ENCODE measurements around the gene ASPHD2. TPM values are rescaled to one million over a fixed set of nuclear protein-coding genes. Genes with fewer than 3 reads are reported as not detected.

Gene ASPHD2
- 10 to 100 TPM; 18.8 to 31.4 (median 22.2) TPM for total RNA-seq

- intact Hi-C loops (cut with DNase I; ENCODE audit: low total_unique reads), result no loop called here
- TF ChIP-seq CTCF (IDR thresholded peaks at IDR 0.05) (no peak), POLR2A (IDR thresholded peaks at IDR 0.05) (no peak)
- H3K4me3 ChIP-seq (ENCODE audit: low read depth, poor library complexity, severe bottlenecking), result peak within 1 kb of the TSS; percentile 47
- WGBS, 2 donors, result 1% methylated on average over 52 to 67 of the region's 96 CpGs
- DNase-seq (ENCODE audit: low spot score in 2 of 2), result peak; percentile 32 to 87
These were observed at the start of gene ASPHD2 for GRCh38 chr22:26428515-26429457. Gene ASPHD2, plus strand, starts transcription at chr22:26429260. Its CDS starts 4,356 bp downstream, at chr22:26433616.

GRCh38 chr22:26380072-26380830 is 48.8 kb upstream of the ASPHD2 start:
- WGBS, 2 donors, result 84% methylated on average over 10 of the region's 10 CpGs
- TF ChIP-seq CTCF (IDR thresholded peaks at IDR 0.05), result no peak
- no peak overlapping the region for H3K4me3 ChIP-seq (ENCODE audit: low read depth, poor library complexity, severe bottlenecking)
- DNase-seq (ENCODE audit: low spot score in 2 of 2), result no peak
- intact Hi-C loops (cut with DNase I; ENCODE audit: low total_unique reads), result no loop called here

GRCh38 chr22:26382782-26383181 is 46.3 kb upstream of the ASPHD2 start:
- 67 to 74% methylated on average over 3 of the region's 3 CpGs for WGBS, 2 donors
- TF ChIP-seq CTCF (IDR thresholded peaks at IDR 0.05) (no peak), POLR2A (IDR thresholded peaks at IDR 0.05) (no peak)
- DNase-seq (ENCODE audit: low spot score in 2 of 2), result no peak
- intact Hi-C loops (cut with DNase I; ENCODE audit: low total_unique reads), result no loop called here
- no peak overlapping the region for H3K4me3 ChIP-seq (ENCODE audit: low read depth, poor library complexity, severe bottlenecking)

- no peak for DNase-seq (ENCODE audit: low spot score in 2 of 2)
- H3K4me3 ChIP-seq (ENCODE audit: low read depth, poor library complexity, severe bottlenecking), result no peak overlapping the region
- 66 to 79% methylated on average over 7 of the region's 7 CpGs for WGBS, 2 donors
- intact Hi-C loops (cut with DNase I; ENCODE audit: low total_unique reads), result no loop called here
- TF ChIP-seq POLR2A (IDR thresholded peaks at IDR 0.05) (no peak), CTCF (IDR thresholded peaks at IDR 0.05) (no peak)
These were observed 45.0 kb upstream of the ASPHD2 start for GRCh38 chr22:26383968-26384556.

- no peak for TF ChIP-seq POLR2A (IDR thresholded peaks at IDR 0.05)
- no peak for TF ChIP-seq CTCF (IDR thresholded peaks at IDR 0.05)
- intact Hi-C loops (cut with DNase I; ENCODE audit: low total_unique reads), result no loop called here
- 63 to 69% methylated on average over 1 of the region's 1 CpG for WGBS, 2 donors
- no peak for DNase-seq (ENCODE audit: low spot score in 2 of 2)
- H3K4me3 ChIP-seq (ENCODE audit: low read depth, poor library complexity, severe bottlenecking), result no peak overlapping the region
These were observed 43.9 kb upstream of the ASPHD2 start for GRCh38 chr22:26385164-26385563.

Measured in lower leg skin (tissue), 4 donors.